WTC11 (cell line): ENCODE measurements around the gene SLC12A6. TPM values are rescaled to one million over a fixed set of nuclear protein-coding genes. Genes with fewer than 3 reads are reported as not detected.
"Not testable (repeated sequence)": the region's sequence is repeated elsewhere in the genome, so short reads cannot be mapped to it uniquely, and the experiment has no call there.

ENCODE experiments used
- ATAC-seq: fragments of 200-7000 bp; cut with Tn5 transposase; 2 replicates; pipeline ENCODE4 v1.10.0; 2021; ENCODE audit warnings: mild to moderate bottlenecking, moderate library complexity
- CTCF ChIA-PET: fragments of 300-600 bp; sonication (Branson Sonifier 250); formaldehyde crosslinking; loops from one replicate; lab custom pipeline; 2021; ENCODE audit warnings: antibody characterized with exemption; lab: Charles Lee
- POLR2A ChIA-PET: fragments of 350-600 bp; sonication (Branson Sonifier 250); formaldehyde crosslinking; loops from one replicate; lab custom pipeline; 2021; ENCODE audit warnings: antibody characterized with exemption; lab: Charles Lee
- DNase-seq: peaks from one replicate; pipeline ENCODE4 v3.0.0; 2021; ENCODE audit warnings: low spot score
- H3K27ac Mint-ChIP-seq: 2 replicates; pipeline ENCODE4 v1.8.0; 2021; ENCODE audit warnings: mixed read lengths
- H3K27me3 Mint-ChIP-seq: 2 replicates; pipeline ENCODE4 v1.8.0; 2021; ENCODE audit warnings: low read depth, mild to moderate bottlenecking, moderate library complexity, mixed read lengths
- H3K36me3 Mint-ChIP-seq: 2 replicates; pipeline ENCODE4 v1.8.0; 2021; ENCODE audit warnings: mixed read lengths
- H3K4me1 Mint-ChIP-seq: 2 replicates; pipeline ENCODE4 v1.8.0; 2022; ENCODE audit warnings: mixed read lengths
- H3K4me3 Mint-ChIP-seq: 2 replicates; pipeline ENCODE4 v1.8.0; 2021; ENCODE audit warnings: mild to moderate bottlenecking, moderate library complexity, mixed read lengths
- H3K9me3 Mint-ChIP-seq: 2 replicates; pipeline ENCODE4 v1.8.0; 2021; ENCODE audit warnings: mixed read lengths
- ARID4B ChIP-seq: sonication (generic); formaldehyde crosslinking; IDR thresholded peaks from 2 replicates; pipeline ENCODE4 v1.8.0; 2023; ENCODE audit warnings: missing genetic modification reagents, mild to moderate bottlenecking, borderline replicate concordance
- CBFB ChIP-seq: sonication (generic); formaldehyde crosslinking; IDR thresholded peaks from 2 replicates; pipeline ENCODE4 v1.8.1; 2022; ENCODE audit warnings: mild to moderate bottlenecking, low read depth, missing genetic modification reagents
- EMX1 ChIP-seq: fragments of 250-450 bp; sonication (Bioruptor Pico); IDR thresholded peaks from 2 replicates; pipeline ENCODE4 v1.8.0; 2021; ENCODE audit warnings: mild to moderate bottlenecking
- FOXJ3 ChIP-seq: sonication (generic); formaldehyde crosslinking; IDR thresholded peaks from 2 replicates; pipeline ENCODE4 v1.9.0; 2021; ENCODE audit warnings: missing genetic modification reagents, mild to moderate bottlenecking, borderline replicate concordance
- FOXP1 ChIP-seq: sonication (generic); formaldehyde crosslinking; IDR thresholded peaks from 2 replicates; pipeline ENCODE4 v1.8.0; 2022; ENCODE audit warnings: missing genetic modification reagents, mild to moderate bottlenecking, moderate library complexity, borderline replicate concordance
- JAZF1 ChIP-seq: fragments of 250-450 bp; sonication (Bioruptor Pico); IDR thresholded peaks from 2 replicates; pipeline ENCODE4 v1.9.0; 2021; ENCODE audit warnings: moderate library complexity, mild to moderate bottlenecking, inconsistent platforms
- KAT7 ChIP-seq: sonication (generic); formaldehyde crosslinking; IDR thresholded peaks from 2 replicates; pipeline ENCODE4 v1.8.1; 2023; ENCODE audit warnings: missing genetic modification reagents, mild to moderate bottlenecking, borderline replicate concordance
- SP1 ChIP-seq: sonication (generic); formaldehyde crosslinking; conservative IDR thresholded peaks from 2 replicates; pipeline ENCODE4 v1.8.1; 2022; ENCODE audit warnings: missing genetic modification reagents
- TP53 ChIP-seq: sonication (generic); formaldehyde crosslinking; IDR thresholded peaks from 2 replicates; pipeline ENCODE4 v1.8.1; 2023; ENCODE audit warnings: mild to moderate bottlenecking, missing genetic modification reagents
- ZBTB43 ChIP-seq: sonication (generic); formaldehyde crosslinking; IDR thresholded peaks from 2 replicates; pipeline ENCODE4 v1.8.1; 2023; ENCODE audit warnings: mild to moderate bottlenecking, missing genetic modification reagents
- ZNF416 ChIP-seq: fragments of 250-450 bp; sonication (Bioruptor Pico); IDR thresholded peaks from 2 replicates; pipeline ENCODE4 v1.9.0; 2021; ENCODE audit warnings: mild to moderate bottlenecking, inconsistent platforms
- ZNF671 ChIP-seq: fragments of 250-450 bp; sonication (Bioruptor Pico); IDR thresholded peaks from 2 replicates; pipeline ENCODE4 v1.8.0; 2021; ENCODE audit warnings: mild to moderate bottlenecking
- total RNA-seq: library from RNA; stranded (reverse); gene quantifications from 3 replicates; pipeline ENCODE4 v1.2.3, GENCODE V29; 2021
- TF ChIP-seq, protein P1 (sequence below): sonication (generic); formaldehyde crosslinking; IDR thresholded peaks from 2 replicates; pipeline ENCODE4 v1.8.0; 2022; ENCODE audit warnings: mild to moderate bottlenecking, missing genetic modification reagents
- TF ChIP-seq, protein P2 (sequence below): sonication (generic); formaldehyde crosslinking; IDR thresholded peaks from 2 replicates; pipeline ENCODE4 v1.8.1; 2022; ENCODE audit warnings: mild to moderate bottlenecking, missing genetic modification reagents, moderate library complexity, borderline replicate concordance
- TF ChIP-seq, protein P3 (sequence below): sonication (generic); formaldehyde crosslinking; IDR thresholded peaks from 2 replicates; pipeline ENCODE4 v1.8.0; 2022; ENCODE audit warnings: mild to moderate bottlenecking, missing genetic modification reagents

Gene SLC12A6
- total RNA-seq, 1 experiment from 2014 or later, result 16.2 TPM

DNA sequence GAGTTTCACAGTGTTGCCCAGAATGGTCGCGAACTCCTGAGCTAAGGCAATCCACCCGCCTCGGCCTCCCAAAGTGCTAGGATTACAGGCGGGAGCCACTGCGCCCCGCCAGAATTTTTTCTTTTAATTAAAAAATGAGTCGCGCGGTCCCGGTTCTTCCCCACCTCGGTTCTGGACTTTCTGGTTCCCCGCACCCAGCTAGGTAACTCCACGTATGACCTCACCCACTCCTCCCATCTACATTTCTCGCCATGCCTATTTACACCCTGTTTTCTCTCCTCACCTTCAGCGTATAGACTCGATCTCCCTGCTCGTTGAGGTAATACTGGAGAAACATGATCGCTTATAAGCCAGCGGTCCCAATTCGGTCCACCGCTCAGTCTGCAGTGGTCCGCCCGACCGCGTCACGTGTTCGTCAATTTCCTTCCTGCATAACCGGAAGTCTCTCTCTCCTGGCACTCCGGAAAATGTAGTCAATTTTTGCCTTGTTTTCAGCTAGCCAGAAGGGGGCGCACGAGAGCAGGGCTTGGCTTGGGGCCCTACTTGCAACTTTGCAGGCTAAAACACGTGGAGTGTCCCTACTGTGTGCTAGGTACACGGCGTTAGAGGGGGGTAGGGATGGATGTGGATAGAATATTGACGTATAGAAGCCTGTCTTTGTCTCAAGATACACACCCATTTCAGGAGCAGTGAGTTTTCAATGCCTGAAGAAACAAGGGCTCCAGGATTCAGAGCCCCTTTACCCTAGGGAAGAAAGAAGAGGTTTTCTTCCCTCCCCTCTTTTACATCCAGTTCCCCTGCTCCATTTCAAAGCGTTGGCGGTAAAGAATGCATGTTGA is 5.4 kb upstream of the SLC12A6 start, which contains the start of the genes NOP10 and NUTM1 (continued):
- TF ChIP-seq ZBTB43 (CRISPR knock-in tag) (peak; percentile 73; the same call in 1 of the 2 replicates), ZNF671 (CRISPR knock-in tag) (no peak), ZNF416 (CRISPR knock-in tag) (no peak), FOXJ3 (CRISPR knock-in tag) (no peak), KAT7 (CRISPR knock-in tag) (0 out of 2 replicates have a peak, but pooled peaks have one; percentile 39), FOXP1 (CRISPR knock-in tag) (peak; percentile 66; the same call in 1 of the 2 replicates), SP1 (peak; percentile 76), EMX1 (CRISPR knock-in tag) (no peak)
- TF ChIP-seq, protein P1, sequence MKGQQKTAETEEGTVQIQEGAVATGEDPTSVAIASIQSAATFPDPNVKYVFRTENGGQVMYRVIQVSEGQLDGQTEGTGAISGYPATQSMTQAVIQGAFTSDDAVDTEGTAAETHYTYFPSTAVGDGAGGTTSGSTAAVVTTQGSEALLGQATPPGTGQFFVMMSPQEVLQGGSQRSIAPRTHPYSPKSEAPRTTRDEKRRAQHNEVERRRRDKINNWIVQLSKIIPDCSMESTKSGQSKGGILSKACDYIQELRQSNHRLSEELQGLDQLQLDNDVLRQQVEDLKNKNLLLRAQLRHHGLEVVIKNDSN, result peak; percentile 97
- TF ChIP-seq, all 79 proteins: peak for 22

DNA sequence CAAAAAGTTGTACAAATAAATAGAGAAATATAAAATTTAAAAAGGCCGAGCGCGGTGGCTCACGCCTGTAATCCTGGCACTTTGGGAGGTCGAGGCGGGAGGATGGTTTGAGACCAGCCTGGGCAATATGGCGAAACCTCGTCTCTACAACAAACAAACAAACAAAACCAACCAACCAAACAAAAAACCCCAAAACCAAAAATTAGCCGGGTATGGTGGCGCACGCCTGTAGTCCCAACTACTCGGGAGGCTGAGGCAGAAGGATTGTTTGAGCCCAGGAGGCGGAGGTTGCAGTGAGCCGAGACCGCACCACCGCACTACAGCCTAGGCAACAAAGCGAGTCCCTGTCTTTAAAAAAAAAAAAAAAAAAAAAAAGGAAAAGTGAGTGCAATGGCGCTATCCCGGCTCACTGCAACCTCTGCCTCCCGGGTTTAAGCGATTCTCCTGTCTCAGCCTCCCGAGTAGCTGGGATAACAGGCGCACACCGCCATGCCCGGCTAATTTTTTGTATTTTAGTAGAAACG is 4.7 kb upstream of the SLC12A6 start:
- not testable (repeated sequence) for DNase-seq, ATAC-seq, H3K27me3 Mint-ChIP-seq, H3K4me3 Mint-ChIP-seq, H3K9me3 Mint-ChIP-seq
- ChIA-PET CTCF (interaction anchor here (0.6 to 2.1 kb wide), 10 partner anchors 16 to 233 kb away, joined by 4 to 27 read pairs (median 5); partner anchors contain the start of gene LPCAT4), POLR2A (interaction anchor here (0.9 to 1.6 kb wide), 4 partner anchors 14 to 246 kb away, joined by 3 to 8 read pairs (median 5); partner anchors contain the start of gene LPCAT4)
- Mint-ChIP-seq H3K27ac (peak overlapping the region; percentile 85), H3K4me1 (peaks cover 30% of the 10 kb centered on the region), H3K36me3 (peaks cover 25% of the 10 kb centered on the region)

DNA sequence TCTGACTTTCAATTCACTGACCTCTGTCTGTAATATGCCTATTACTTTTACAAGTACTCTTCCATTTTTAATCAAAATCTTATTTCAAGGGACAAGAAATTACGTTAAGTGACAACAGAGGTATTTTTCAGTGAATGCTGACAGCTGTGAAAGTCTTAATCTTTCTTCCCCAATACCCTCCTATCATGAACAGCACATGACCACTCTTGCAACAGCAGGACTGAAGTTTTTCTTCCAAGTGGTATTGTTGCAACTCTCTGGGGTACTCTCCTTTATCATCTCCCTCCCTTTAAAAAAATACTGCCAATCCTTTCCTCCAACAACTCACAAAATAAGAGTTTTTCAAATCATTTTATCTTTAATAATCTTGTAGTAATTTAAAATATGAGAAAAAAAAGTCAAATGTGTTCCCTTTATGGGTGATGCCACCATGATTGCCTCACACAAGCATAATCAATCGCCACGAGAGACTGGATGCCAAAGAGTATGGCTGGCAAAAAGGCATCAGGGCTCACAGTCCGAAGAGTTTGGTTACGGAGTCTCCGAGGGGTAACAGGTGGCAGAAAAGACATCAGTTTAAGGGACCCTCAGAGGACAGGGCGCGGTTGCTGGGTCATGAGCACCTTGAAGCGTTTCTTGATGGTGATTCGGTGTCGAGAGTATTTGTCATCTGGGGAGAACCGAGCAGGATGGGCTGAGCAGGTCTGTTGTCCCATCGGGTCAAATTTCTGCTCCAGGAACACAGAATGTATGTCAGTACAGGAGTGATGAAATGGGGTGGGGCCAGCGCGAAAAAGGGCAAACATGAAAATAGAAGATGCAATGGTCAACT is 4.0 kb upstream of the SLC12A6 start:
- peak overlapping the region; percentile 85 for H3K27ac Mint-ChIP-seq
- CTCF ChIA-PET, result no interaction called here
- H3K9me3 Mint-ChIP-seq, result no peaks in the 10 kb centered on the region
- TF ChIP-seq TP53, result no peak
- TF ChIP-seq, protein P2, sequence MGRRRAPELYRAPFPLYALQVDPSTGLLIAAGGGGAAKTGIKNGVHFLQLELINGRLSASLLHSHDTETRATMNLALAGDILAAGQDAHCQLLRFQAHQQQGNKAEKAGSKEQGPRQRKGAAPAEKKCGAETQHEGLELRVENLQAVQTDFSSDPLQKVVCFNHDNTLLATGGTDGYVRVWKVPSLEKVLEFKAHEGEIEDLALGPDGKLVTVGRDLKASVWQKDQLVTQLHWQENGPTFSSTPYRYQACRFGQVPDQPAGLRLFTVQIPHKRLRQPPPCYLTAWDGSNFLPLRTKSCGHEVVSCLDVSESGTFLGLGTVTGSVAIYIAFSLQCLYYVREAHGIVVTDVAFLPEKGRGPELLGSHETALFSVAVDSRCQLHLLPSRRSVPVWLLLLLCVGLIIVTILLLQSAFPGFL (CRISPR knock-in tag), result no peak
- no peak for TF ChIP-seq JAZF1 (CRISPR knock-in tag)
- no peak for TF ChIP-seq CBFB (CRISPR knock-in tag)
- TF ChIP-seq, protein P3, sequence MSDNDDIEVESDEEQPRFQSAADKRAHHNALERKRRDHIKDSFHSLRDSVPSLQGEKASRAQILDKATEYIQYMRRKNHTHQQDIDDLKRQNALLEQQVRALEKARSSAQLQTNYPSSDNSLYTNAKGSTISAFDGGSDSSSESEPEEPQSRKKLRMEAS (CRISPR knock-in tag), result no peak
- TF ChIP-seq ZNF416 (CRISPR knock-in tag), result no peak
- TF ChIP-seq ARID4B (CRISPR knock-in tag), result 0 out of 2 replicates have a peak, but pooled peaks have one; percentile 14
- H3K4me3 Mint-ChIP-seq, result no peak overlapping the region; the same call in none of the 2 replicates
- POLR2A ChIA-PET, result interaction anchor here (1.6 kb wide), 1 partner anchor 13 kb away, joined by 4 read pairs; no protein-coding TSS in a partner anchor
- DNase-seq, result no peak
- no peak for ATAC-seq
- peaks cover 6% of the 10 kb centered on the region for H3K27me3 Mint-ChIP-seq
- H3K36me3 Mint-ChIP-seq, result peaks cover 25% of the 10 kb centered on the region
- H3K4me1 Mint-ChIP-seq, result peaks cover 35% of the 10 kb centered on the region
